RWPE1 (cell line): ENCODE measurements around the gene LIN28B.

Experiments used
- CTCF ChIA-PET: fragments of 350-600 bp; sonication (Branson Sonifier 250); formaldehyde crosslinking; extraction: SDS; loops from one replicate; lab custom pipeline; 2021; lab: Yijun Ruan, JAX
- POLR2A ChIA-PET: fragments of 400-600 bp; formaldehyde crosslinking; extraction: SDS; loops from one replicate; lab custom pipeline; 2020; ENCODE audit warnings: antibody characterized with exemption; ENCODE audit not compliant: low non-redundant PET; lab: Yijun Ruan, JAX
- DNase-seq: peaks from one replicate; pipeline ENCODE4 v3.0.0; 2012; ENCODE audit warnings: low spot score
- H3K27ac ChIP-seq: fragments of 450-650 bp; 2 replicates; pipeline ENCODE4 v1.5.1; 2017
- CTCF ChIP-seq: fragments of 450-650 bp; conservative IDR thresholded peaks from 2 replicates; pipeline ENCODE4 v1.5.1; 2017; ENCODE audit warnings: low read depth, mild to moderate bottlenecking

LIN28B gene

GRCh38 chr6:105113422-105113821 is 156.5 kb downstream of the LIN28B start:
- POLR2A ChIA-PET = no interaction called here
- no peak for TF ChIP-seq CTCF
- CTCF ChIA-PET = interaction anchor here (0.5 to 1.1 kb wide), 3 partner anchors 10 to 395 kb away, joined by 3 read pairs; no protein-coding TSS in a partner anchor
- DNase-seq = no peak
- H3K27ac ChIP-seq = no peak overlapping the region

GRCh38 chr6:105116150-105116549 is 159.2 kb downstream of the LIN28B start:
- ChIA-PET POLR2A (no interaction called here), CTCF (no interaction called here)
- TF ChIP-seq CTCF = no peak
- H3K27ac ChIP-seq = no peak overlapping the region
- no peak for DNase-seq

GRCh38 chr6:105120570-105120969 is 163.7 kb downstream of the LIN28B start:
- CTCF ChIA-PET = no interaction called here
- POLR2A ChIA-PET = interaction anchor here (0.6 kb wide), 1 partner anchor 16 kb away, joined by 5 read pairs; no protein-coding TSS in a partner anchor
- H3K27ac ChIP-seq = no peak overlapping the region
- no peak for TF ChIP-seq CTCF
- no peak for DNase-seq

GRCh38 chr6:105121981-105122380 is 165.1 kb downstream of the LIN28B start:
- no peak for TF ChIP-seq CTCF
- POLR2A ChIA-PET = no interaction called here
- CTCF ChIA-PET = interaction anchor here (0.7 to 1.2 kb wide), 2 partner anchors 34 to 185 kb away, joined by 3 read pairs; no protein-coding TSS in a partner anchor
- H3K27ac ChIP-seq = no peak overlapping the region
- DNase-seq = no peak

GRCh38 chr6:105122717-105123116 is 165.8 kb downstream of the LIN28B start:
- POLR2A ChIA-PET = no interaction called here
- CTCF ChIA-PET = interaction anchor here (0.6 to 1.2 kb wide), 2 partner anchors 35 to 898 kb away, joined by 3 read pairs; no protein-coding TSS in a partner anchor
- no peak for TF ChIP-seq CTCF
- H3K27ac ChIP-seq = no peak overlapping the region
- no peak for DNase-seq
